ENCODE results near the gene UQCC5.

Gene UQCC5

GRCh38 chr3:52493232-52494017, 43.0 kb upstream of the UQCC5 start:
- FAIRE-seq = no peak

DNA sequence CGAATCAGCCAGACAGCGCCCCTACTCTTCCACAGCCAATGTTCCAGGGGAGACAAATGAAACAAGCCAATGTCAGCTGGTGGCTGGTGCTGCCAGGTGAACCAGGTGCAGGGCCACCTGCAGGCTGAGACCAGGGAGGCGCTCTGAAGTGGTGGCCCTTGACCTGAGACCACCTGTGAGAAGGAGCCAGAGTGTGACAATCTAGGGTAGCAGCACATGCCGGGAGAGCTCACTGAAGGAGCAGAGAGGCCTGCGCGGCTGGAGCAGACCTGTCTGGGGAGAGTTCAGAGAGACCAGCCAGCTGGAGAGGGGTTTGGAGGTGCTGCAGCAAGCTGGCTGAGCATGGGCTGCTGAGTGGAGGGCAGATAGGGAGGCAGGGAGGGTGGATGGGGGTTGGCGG, 42.0 kb upstream of the UQCC5 start:
- TF ChIP-seq POU2F2 (IDR thresholded peaks at IDR 0.05; ENCODE audit: low read depth, low read length) = no peak
- no peak for TF ChIP-seq TAF1 (IDR thresholded peaks at IDR 0.05; ENCODE audit: low read depth, low read length)
- no peak for TF ChIP-seq SPI1 (IDR thresholded peaks at IDR 0.05; ENCODE audit: low read depth, low read length)
- TF ChIP-seq POLR2AphosphoS5 (IDR thresholded peaks at IDR 0.05; ENCODE audit: low read depth, low read length) = no peak
- no peak for TF ChIP-seq PAX5 (IDR thresholded peaks at IDR 0.05; ENCODE audit: insufficient read depth, low read length, severe bottlenecking)
- no peak for TF ChIP-seq POLR2A (IDR thresholded peaks at IDR 0.05; ENCODE audit: low read depth, low read length)
- no peak for DNase-seq (ENCODE audit: insufficient read length, low spot score)
- FAIRE-seq = no peak

More at GRCh38 chr3:52493232-52494017, 43.0 kb upstream of the UQCC5 start:
- no peak for DNase-seq (ENCODE audit: insufficient read length, low spot score)
- TF ChIP-seq POU2F2 (IDR thresholded peaks at IDR 0.05; ENCODE audit: low read depth, low read length) (no peak), TAF1 (IDR thresholded peaks at IDR 0.05; ENCODE audit: low read depth, low read length) (no peak), POLR2AphosphoS5 (IDR thresholded peaks at IDR 0.05; ENCODE audit: low read depth, low read length) (no peak; the same call in 1 of the 2 replicates), SPI1 (IDR thresholded peaks at IDR 0.05; ENCODE audit: low read depth, low read length) (no peak)

DNA sequence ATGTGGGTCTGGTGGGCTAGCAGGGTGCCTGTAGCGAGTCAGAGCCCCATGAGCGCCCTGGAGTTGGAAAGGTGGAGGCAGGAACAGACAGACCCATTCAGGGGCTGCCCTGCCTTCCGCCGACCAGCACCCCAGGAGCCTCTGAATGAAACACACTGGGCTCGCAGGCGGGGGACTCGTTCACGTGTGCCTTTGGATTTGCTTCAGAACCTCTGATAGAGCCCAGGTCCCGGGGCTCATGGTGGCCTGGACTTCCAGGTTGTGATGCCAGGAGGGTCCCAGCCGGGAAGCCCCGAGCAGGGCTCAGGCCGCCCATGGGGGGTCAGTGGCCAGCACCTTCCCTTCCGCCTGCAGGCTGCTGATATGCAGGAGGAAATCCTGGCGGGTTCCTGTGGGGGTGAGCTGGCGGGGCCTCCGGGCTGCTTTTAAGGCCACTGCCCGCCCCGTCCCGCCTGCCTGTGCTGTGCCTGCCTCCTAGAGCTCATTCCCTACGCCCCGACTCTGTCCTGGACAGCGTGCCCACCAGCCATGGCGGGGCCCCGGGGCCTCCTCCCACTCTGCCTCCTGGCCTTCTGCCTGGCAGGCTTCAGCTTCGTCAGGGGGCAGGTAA, 41.4 kb upstream of the UQCC5 start, which contains the start of gene STAB1:
Gene STAB1 (plus strand): TSS at position 453 of the 610 bp plus-strand sequence. CDS start 76 bp downstream, at position 529.
- DNase-seq (ENCODE audit: insufficient read length, low spot score) (no peak), FAIRE-seq (no peak)
- TF ChIP-seq POLR2AphosphoS5 (IDR thresholded peaks at IDR 0.05; ENCODE audit: low read depth, low read length) (no peak), SPI1 (IDR thresholded peaks at IDR 0.05; ENCODE audit: low read depth, low read length) (no peak), POLR2A (IDR thresholded peaks at IDR 0.05; ENCODE audit: low read depth, low read length) (no peak), POU2F2 (IDR thresholded peaks at IDR 0.05; ENCODE audit: low read depth, low read length) (no peak), TAF1 (IDR thresholded peaks at IDR 0.05; ENCODE audit: low read depth, low read length) (no peak), PAX5 (IDR thresholded peaks at IDR 0.05; ENCODE audit: insufficient read depth, low read length, severe bottlenecking) (no peak)

DNA sequence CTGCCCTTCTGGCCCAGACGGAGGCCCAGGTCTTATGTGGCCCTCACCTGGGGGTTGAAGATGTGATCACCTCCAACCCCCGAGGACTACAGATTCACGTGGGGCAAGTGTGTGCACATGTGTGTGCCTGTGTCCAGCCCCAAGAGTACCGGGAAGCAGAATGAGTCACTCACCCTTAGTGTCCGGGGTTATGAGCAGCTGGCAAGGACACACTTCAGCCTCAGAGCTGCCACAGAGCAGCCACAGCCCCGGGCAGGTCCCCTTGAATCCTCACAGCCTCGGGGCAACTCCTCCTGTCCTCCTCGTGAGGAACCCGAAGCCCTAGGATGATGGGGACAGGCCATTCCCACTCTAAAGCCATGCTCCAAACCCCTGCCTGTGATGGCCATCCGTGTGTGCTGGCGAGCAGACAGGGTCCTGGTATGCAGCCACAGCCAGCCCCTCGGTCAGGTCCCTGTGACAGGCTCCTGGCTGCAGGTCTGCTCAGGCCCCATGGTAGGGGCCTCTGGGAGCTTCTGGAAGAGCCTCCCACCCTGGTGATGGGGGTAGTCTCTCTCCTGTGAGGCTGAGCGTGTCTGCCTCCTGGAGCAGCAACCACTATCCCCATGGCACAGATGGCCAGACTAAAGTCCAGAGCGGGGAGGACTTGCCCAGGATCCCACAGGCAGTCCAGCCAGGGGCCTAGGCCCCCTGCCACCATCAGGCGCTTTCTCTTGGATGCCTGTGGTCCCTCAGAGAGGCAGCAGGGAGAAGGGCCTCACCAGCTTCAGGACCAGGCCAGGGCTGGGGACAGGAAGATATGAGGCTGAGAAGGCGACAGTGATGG, 40.4 kb upstream of the UQCC5 start:
- FAIRE-seq = no peak
- TF ChIP-seq POU2F2 (IDR thresholded peaks at IDR 0.05; ENCODE audit: low read depth, low read length) (no peak), SPI1 (IDR thresholded peaks at IDR 0.05; ENCODE audit: low read depth, low read length) (no peak), TAF1 (IDR thresholded peaks at IDR 0.05; ENCODE audit: low read depth, low read length) (no peak), POLR2A (IDR thresholded peaks at IDR 0.05; ENCODE audit: low read depth, low read length) (no peak), POLR2AphosphoS5 (IDR thresholded peaks at IDR 0.05; ENCODE audit: low read depth, low read length) (no peak), PAX5 (IDR thresholded peaks at IDR 0.05; ENCODE audit: insufficient read depth, low read length, severe bottlenecking) (no peak)
- no peak for DNase-seq (ENCODE audit: insufficient read length, low spot score)

DNA sequence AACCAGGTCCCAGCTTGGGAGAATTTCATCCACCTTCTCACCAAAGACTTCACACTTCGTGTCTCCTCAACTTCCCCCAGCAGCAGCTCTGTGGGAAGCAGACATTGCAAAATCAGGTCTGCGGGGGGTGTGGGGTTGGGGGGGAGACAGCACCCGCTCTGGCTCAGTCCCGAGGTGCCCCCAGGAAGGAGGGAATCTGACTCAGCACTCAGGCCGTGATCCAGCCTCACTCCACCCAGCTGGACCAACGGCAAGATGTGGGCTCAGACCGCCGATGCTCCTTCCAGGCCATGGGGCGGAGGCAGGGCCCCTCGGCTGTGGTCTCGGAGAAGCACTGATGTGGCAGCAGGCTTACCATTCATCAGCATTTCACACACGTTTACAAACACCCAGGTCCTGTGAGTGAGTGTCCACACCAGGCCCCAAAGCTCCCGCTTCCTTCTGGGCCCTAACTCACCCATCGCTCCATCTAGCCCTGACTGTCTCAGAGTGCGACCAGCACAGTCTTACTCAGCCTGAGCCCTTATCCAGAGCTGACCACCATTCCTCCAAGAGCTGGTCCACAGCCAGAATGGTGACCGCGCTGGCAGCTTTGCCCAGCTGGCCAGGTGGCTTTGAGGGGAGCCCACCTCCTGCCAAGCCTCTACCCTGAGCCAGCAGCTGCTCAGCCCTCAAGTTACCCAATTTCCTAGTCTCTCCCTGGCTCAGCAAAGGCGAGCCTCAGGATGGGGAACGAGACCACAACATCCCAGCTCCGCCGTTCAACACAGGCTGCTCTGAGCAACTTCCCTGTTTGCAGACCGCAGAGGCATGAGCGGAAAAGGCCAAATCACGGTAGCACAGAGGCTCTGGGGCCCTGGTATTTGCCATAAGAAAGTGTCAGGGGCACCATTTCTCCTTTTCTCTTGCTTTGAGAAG, 38.0 kb upstream of the UQCC5 start:
- TF ChIP-seq POLR2AphosphoS5 (IDR thresholded peaks at IDR 0.05; ENCODE audit: low read depth, low read length) (no peak), POU2F2 (IDR thresholded peaks at IDR 0.05; ENCODE audit: low read depth, low read length) (no peak), PAX5 (IDR thresholded peaks at IDR 0.05; ENCODE audit: insufficient read depth, low read length, severe bottlenecking) (no peak), TAF1 (IDR thresholded peaks at IDR 0.05; ENCODE audit: low read depth, low read length) (no peak), POLR2A (IDR thresholded peaks at IDR 0.05; ENCODE audit: low read depth, low read length) (no peak), SPI1 (IDR thresholded peaks at IDR 0.05; ENCODE audit: low read depth, low read length) (no peak)
- FAIRE-seq (peak; percentile 76), DNase-seq (ENCODE audit: insufficient read length, low spot score) (no peak)

DNA sequence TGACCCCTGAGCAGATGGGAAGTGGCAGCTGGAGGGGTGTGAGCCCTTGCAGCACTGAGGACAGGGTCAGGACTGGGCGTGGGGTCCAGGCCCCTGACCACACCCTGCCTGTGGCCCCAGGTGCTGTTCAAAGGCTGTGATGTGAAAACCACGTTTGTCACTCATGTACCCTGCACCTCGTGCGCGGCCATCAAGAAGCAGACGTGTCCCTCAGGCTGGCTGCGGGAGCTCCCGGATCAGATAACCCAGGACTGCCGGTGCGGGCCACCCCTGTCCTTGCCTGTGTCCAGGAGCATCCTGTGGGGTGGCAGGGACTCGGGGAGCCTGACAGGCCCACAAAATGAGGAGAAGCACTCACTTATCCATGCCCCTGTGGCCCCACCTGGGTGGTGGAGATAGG, 35.4 kb upstream of the UQCC5 start:
- DNase-seq (ENCODE audit: insufficient read length, low spot score) (no peak), FAIRE-seq (no peak)
- TF ChIP-seq PAX5 (IDR thresholded peaks at IDR 0.05; ENCODE audit: insufficient read depth, low read length, severe bottlenecking) = no peak
- no peak for TF ChIP-seq POLR2AphosphoS5 (IDR thresholded peaks at IDR 0.05; ENCODE audit: low read depth, low read length)
- no peak for TF ChIP-seq TAF1 (IDR thresholded peaks at IDR 0.05; ENCODE audit: low read depth, low read length)
- no peak for TF ChIP-seq POU2F2 (IDR thresholded peaks at IDR 0.05; ENCODE audit: low read depth, low read length)
- TF ChIP-seq SPI1 (IDR thresholded peaks at IDR 0.05; ENCODE audit: low read depth, low read length) = no peak
- TF ChIP-seq POLR2A (IDR thresholded peaks at IDR 0.05; ENCODE audit: low read depth, low read length) = no peak

DNA sequence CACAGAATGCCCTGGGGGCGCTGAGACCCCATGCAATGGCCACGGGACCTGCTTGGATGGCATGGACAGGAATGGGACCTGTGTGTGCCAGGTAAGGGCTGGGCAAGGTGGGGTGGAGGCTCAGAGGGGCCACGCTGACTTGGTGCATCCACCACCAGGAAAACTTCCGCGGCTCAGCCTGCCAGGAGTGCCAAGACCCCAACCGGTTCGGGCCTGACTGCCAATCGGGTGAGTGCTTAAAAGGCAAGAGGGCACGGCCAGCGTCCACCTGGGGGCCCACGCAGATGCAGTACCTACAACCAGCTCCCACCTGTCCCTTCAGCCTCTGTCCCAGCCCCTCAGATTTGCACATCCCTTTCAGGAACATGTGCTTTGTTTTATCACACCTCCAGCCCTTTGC, 34.4 kb upstream of the UQCC5 start:
- TF ChIP-seq TAF1 (IDR thresholded peaks at IDR 0.05; ENCODE audit: low read depth, low read length) (no peak), SPI1 (IDR thresholded peaks at IDR 0.05; ENCODE audit: low read depth, low read length) (no peak), POLR2AphosphoS5 (IDR thresholded peaks at IDR 0.05; ENCODE audit: low read depth, low read length) (no peak), POU2F2 (IDR thresholded peaks at IDR 0.05; ENCODE audit: low read depth, low read length) (no peak), PAX5 (IDR thresholded peaks at IDR 0.05; ENCODE audit: insufficient read depth, low read length, severe bottlenecking) (no peak), POLR2A (IDR thresholded peaks at IDR 0.05; ENCODE audit: low read depth, low read length) (no peak)
- DNase-seq (ENCODE audit: insufficient read length, low spot score) (no peak), FAIRE-seq (no peak)

- FAIRE-seq (no peak), DNase-seq (ENCODE audit: insufficient read length, low spot score) (no peak)
- TF ChIP-seq POU2F2 (IDR thresholded peaks at IDR 0.05; ENCODE audit: low read depth, low read length) = no peak
- no peak for TF ChIP-seq POLR2A (IDR thresholded peaks at IDR 0.05; ENCODE audit: low read depth, low read length)
- TF ChIP-seq POLR2AphosphoS5 (IDR thresholded peaks at IDR 0.05; ENCODE audit: low read depth, low read length) = no peak
- no peak for TF ChIP-seq SPI1 (IDR thresholded peaks at IDR 0.05; ENCODE audit: low read depth, low read length)
- TF ChIP-seq PAX5 (IDR thresholded peaks at IDR 0.05; ENCODE audit: insufficient read depth, low read length, severe bottlenecking) = no peak
- no peak for TF ChIP-seq TAF1 (IDR thresholded peaks at IDR 0.05; ENCODE audit: low read depth, low read length)
Observed at GRCh38 chr3:52502808-52503350, 33.5 kb upstream of the UQCC5 start.
